Neural progenitor cell (in vitro differentiated cells): ENCODE data around the gene KRT7.

ENCODE experiments used
- CTCF ChIP-seq: fragments of 200-600 bp; sonication (generic); IDR thresholded peaks from 2 replicates; pipeline ENCODE4 v1.5.1; 2017; ENCODE audit warnings: antibody characterized with exemption, mild to moderate bottlenecking
- EZH2 ChIP-seq: fragments of 200-600 bp; sonication (generic); IDR thresholded peaks from 2 replicates; pipeline ENCODE4 v1.6.1; 2017; ENCODE audit warnings: antibody characterized with exemption, mild to moderate bottlenecking, moderate library complexity
- EZH2phosphoT487 ChIP-seq: fragments of 200-600 bp; sonication (generic); IDR thresholded peaks from 2 replicates; pipeline ENCODE4 v1.6.1; 2017; ENCODE audit warnings: antibody characterized with exemption

GRCh38 chr12:52256584-52256935 is 23.5 kb downstream of the KRT7 start:
- TF ChIP-seq CTCF (no peak), EZH2 (no peak), EZH2phosphoT487 (no peak)
